NCI-H187 (cell line): Measurements from ENCODE around the gene KRT7.

ENCODE experiments used
- DNase-seq, 2 experiments: peaks; one replicate each; lab custom pipeline; 2025; lab: John Stamatoyannopoulos, UW

Gene KRT7

DNA sequence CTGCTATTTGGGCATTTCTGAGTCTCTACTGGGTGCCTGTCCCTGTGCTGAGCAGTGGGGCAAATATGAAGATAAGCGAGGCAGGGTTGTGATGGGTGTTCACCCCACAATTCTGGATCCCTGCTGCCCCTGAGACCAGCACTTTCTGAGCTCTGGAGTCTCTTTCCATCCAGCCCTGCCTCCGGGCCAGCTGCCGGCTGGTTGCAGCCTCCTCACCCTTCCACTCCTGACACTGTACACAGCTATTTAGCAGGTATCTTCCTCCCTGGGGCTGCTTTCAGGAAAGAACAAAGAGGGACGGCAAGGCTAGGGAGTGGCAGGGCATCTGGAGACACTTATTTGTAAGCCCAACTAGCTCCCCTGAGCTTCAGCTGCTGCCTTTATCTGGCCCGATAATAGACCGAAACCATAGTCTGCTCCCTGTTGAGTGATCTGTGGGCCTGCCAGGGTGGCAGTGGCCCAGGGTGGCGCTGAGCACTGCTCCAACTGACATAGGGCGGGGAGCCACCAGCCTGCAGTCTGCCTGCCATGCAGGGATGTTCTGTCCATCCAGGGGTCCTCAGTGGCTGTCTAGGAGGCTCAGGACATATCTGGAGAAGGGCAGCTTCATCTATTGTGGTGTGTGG, 33.6 kb upstream of the KRT7 start:
- DNase-seq: no peak

DNA sequence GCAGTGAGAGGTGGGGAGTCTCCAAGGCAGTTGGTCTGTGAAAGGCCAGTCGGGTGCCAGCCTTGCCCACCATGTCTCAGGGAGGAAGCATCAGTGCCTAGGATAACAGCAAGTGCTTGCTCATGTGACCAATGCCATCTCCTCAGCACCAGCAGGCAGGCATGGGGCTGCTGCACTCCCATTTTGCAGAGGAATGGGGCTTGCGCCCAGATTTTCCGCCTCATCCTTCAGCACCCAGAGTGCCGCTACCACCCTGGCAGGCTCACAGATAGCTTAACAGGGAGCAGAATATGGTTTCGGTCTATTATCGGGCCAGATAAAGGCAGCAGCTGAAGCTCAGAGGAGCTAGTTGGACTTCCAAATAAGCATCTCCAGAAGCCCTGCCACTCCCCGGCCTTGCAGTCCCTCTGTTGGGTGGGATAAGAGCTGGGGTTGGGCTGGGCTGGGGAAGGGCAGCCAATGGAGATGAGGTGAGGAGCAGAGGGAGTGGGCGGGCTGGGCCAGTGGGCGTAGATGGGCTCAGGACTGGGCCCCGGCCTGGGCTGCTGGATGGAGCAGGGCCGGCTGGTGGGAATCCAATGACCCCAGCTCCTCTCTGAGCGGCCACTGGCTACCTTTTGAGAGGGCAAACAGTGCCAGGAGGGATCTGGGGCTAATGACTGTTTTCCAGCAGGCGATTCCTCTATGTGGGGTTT, 32.8 kb upstream of the KRT7 start:
- no peak for DNase-seq

DNA sequence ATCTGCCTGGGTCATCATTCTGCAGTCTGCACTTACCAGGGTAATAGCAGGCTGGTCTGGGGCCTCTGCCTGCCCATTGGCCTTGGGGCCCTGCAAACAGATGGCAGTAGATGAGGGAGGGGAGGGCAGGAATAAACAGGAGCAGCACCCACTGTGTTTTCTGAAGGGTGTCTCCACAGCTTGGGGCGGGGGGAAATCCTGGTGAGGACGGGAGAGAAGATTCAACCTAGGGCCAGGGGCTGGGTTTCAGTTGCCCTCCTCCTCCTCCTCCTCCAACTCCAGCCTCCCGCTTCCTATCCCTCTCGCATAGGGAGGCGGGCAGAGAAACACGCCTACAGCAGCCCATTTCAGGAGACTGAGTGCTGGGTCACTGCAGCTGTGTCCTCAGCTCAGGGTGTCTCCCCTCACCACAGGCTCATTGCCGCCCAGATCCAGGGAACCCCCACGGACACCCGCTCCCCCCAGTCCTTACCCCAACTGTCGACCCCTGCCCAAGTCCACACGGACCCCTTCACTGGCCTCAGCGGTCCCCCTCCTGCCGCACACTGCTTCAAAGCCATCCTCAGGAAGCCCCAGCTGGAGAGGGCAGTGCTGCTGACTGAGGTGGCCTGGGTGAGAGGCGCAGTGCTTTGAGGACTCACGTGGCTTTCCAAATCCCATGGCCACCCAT, 32.1 kb upstream of the KRT7 start:
- no peak for DNase-seq

DNA sequence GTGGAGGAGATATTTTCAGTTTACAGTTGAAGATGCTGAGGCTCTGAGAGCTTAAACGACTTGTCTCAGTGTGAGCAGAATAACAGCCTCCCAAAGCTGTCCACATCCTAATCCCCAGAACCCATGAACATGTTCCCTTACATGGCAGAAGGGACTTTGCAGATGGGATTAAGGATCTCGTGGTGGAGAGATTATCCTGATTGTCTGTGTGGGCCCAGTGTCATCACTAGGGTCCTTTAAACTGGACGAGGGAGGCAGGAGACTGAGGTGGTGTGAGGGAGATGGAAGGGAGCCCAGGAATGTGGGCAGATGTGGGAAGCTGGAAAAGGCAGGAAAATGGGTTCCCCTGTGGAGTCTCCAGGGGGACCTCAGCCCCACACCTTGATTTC, 31.6 kb upstream of the KRT7 start:
- no peak for DNase-seq

DNA sequence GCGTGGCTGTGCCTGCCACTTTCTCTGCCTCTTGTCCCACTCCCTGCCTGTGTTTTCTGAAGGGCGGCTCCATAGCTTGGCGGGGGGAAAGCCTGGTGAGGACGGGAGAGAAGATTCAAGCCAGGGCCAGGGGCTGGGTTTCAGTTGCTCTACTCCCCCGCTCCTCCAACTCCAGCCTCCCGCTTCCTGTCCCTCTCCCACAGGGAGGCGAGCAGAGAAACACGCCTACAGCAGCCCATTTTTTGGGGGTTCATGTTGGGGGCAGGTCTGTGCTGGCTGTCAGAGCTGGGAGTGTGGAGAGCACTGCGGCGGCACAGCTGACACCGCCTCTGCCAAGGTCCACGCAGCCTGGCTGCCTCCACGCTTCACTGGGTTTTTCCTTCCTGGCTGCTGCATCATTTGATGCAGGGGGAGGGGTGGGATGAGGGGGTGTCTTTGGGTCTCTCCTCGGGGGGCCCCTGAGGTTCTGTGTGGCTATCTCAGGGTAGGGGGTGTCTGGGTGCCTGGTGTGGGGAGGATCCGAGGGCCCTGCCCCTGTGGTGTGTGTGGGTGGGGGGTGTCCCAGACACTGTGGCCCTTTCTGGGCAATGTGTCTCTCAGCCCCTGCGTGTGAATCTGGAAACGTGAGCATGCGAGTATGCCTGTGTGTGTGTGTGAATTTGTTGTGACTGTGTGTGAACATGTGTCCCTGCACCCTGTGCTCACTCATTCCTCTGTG, 30.5 kb upstream of the KRT7 start:
- DNase-seq: peak in 1 of 2 experiments; percentile 22

DNA sequence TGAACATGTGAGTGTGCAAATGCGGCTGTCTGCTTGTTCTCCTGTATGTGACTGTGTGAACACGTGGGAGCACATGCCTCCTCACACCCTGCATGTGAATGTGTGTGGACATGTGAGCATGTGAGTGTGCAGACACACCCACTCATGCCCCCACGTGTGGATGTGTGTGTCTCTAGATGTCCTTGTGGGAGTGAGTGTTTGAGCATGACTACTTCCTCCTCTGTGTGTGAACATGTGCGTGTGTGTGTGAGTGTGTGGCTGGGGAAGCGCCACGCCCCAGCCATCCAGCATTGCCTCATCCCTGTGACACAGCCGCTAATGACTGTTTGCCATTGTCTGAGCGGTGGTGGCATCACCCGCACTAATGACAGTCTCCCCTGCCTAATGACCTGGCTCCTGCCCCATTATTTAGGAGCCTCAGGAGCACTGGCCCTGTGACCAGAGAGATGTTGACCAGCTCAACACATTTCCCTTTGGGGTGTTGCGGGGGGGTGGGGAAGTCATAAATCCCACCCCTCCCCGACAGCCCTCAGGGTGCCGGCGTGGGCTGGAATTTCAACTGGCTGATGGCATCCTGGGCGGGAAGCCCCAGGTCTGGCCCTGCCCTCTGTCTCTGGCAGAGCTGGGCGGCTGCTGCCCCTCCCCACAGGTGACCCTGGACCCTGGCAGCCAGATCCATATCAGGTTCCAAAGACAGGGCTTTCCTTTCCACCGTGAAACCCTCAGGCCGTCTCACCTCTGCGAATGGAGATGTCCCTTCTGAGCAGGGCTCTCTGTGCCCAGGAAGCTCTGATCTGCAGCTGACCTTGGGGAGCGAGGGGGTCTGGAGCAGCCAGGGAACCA, 29.7 kb upstream of the KRT7 start:
- no peak for DNase-seq

DNA sequence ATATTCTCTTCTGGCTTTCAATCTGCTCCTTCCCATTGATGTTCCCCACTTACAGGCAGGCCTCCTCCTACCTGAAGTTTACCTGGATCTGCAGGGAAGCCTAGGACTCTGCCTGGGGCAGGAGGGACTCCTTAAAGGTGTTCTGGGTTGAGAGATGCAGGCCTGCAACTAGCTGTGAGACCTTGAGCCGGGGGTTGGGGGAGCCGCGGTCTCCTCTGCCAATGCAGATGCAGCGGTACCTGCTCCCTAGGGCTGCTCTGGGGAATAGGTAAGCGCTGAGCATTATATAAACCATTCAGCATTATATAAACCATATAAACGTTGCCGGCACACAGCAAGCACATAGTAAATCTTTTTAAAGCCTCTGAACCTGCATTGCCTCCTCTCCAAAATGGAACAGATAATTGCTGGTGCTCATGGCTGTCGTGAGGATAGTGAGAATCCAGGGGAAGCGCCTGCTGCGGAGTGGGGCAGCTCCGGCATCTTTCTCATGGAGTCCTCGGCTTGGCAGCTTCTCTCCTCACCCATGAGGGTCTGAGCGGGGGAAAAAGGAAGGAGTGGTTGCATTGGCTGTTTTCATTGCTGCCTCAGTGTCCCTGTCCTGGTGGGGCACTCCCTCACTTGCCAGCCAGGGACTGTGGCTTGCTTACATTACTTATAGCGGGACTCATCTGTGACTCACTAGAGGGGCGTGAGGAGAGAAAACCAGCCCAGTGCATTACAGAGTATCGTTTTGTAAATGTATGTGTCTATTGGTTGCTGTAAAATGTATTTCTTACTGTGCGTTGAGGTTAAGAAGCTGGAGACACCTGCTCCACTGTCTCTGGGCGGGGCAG, 28.7 kb upstream of the KRT7 start:
- no peak for DNase-seq

DNA sequence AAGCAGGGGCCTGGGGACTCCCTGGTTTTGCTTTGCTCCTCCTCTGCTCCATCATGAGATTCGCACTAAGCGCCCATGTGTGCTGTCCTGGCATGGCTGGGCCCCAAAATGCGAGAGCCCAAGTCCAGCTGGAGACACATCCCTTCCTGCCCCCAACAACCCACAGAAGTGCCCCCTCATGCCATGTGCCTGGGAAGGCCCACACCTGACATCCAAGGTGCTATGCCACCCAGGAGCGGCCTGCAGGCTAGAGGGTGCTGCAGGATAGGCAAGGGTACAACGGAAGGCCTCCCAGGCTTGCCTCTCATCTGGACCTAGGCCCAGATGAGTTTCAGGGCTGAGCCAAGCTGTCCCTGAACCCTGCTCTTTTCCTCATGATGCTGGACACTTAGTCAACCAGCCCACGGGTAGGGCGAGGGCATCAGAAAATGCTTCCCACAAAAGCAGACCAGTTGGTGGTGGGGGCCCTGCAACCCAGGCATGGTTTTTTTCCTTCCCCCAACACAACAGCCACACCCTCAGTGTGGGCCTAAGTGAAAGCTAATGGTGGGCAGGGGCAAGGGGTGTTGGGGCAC, 28.0 kb upstream of the KRT7 start:
- no peak for DNase-seq

DNA sequence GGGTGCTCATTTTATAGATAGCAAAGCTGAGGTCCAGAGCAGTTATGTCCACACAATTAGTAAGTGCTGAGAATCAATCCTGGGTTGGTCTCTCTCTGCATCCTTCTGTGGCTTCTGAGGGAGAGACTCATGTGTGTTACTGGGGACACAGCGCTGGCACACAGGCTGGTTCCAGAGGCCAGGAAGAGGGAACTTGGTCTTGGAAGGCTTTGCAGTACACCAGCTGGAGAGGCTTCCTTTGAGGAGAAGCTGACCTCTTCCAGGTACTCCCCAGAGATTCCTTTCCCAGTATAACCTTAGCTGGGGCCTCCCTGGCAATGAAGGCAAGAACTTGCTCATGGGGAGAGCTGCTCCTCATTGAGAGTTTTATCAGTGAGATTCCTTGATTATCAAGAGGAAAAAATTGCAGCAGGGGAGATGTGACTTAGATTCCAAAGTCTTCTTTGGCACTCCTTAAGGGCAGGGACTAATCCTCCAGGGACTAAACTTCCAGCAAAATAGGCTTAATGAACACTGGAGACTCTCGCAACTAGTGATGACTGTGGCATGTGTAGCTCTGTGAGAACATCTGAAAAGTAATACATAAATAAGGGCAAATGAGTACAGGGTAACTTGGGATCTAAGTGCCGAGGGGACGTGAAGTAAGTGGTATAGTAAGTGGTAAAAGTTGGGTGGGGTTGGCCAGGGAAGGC, 27.3 kb upstream of the KRT7 start:
- DNase-seq: no peak

DNA sequence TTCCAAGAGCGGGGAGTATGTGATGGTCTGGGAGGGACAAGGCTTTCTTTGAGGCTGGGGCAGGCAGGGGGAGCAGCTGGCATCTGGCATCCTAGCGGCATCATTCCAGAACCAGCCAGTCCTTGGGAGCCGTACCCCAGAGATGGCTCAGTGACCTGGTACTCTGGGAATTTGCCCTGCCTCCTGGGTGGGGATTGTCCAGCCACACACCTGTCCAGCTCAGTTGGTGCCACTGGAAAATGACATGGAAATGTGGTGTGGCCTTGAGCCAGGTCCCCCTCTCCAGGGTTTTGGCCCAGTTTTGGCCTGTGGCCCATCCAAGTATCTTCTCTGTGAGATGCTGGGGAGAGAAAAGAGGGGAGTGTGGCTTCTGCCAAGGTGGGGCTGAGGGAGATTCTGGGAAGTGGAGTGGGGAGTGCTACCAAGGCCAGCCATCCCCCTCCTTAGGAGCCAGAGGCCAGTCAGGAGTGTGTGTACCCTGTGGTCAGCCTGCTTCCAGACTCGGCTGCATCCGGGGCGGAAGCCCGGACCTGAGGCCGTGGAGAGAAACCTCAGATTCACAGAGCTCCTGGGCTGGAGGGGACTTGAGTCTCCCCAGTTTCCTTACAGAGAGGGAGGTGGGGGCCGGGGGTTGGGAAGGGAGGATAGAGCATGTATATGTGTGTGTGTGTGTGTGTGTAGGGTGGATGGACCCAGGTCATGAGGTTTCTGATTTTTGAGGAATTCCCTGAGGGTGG, 26.6 kb upstream of the KRT7 start:
- no peak for DNase-seq

DNA sequence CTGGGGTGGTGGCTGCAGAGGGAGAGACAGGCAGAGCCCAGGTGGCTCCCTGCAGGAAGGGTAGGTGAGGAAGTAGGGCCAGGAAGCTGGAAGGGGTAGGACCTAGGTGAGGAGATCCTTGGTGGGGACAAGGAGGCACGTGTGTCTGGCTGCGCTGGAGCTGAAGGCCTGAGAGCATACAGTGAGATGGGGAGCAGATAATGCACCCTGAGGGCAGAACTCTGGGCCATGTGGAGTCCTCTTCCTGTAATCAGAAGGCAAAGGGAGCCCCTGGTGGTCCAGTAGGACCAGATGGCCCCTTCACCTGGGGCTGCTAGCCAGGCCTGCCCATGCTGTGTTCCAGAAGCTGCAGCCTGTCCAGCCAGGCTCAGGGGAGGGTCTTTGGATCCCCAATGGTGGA, 25.9 kb upstream of the KRT7 start:
- no peak for DNase-seq

DNA sequence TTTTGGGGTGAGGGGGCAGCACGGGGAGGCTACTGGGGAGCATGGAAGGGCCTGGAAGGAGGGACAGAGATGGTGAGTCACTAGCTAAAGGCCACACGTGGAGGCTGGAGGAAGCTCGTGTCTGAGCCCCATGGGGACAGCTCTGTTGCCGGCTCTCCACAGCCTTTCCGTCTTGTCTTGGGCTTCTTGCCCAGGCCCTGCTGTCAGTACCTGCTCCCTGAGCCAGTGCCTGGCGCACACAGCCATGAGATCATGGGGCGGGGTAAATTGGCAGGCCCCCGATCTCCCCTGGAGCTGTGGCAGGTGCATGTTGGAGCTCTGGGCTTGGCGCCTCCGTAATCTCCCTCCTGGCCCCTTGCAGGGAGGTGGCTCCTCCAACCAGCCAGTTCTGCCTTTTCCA, 25.1 kb upstream of the KRT7 start:
- no peak for DNase-seq

DNA sequence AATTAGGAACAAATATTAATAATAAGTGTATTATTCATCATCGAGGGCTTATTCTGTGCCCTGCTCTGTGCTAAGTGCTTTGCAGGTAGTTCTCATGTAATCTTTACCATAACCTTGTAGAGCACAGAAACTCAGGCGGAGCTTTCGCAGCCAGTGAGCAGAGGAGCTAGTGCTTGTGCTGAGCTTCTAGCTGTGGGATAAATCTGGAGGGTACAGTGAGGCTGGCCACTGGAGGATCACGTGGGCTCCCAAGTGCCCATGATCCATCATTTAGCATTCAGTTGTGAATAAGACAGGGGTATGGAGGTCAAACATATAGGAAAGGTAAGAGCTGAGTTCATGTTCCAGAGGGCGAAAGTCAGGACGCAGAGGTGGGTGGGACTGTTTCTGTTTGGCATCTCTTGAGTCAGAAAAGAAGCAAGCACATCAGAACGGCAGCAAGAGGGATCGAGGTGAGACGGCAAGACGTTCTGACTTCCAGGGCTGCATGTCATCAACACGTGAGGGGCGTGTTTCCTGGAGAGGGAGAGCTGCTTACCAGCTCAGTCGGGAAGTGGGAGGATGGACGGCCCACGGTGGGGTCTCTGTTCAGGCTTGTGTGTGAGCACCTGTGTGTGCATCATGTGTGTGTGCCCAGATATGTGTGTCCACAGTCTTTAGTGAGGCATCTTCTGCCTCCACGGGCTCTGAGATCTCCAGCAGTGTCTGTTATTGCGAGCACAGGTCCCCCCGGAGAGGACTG, 24.4 kb upstream of the KRT7 start:
- DNase-seq: no peak

DNA sequence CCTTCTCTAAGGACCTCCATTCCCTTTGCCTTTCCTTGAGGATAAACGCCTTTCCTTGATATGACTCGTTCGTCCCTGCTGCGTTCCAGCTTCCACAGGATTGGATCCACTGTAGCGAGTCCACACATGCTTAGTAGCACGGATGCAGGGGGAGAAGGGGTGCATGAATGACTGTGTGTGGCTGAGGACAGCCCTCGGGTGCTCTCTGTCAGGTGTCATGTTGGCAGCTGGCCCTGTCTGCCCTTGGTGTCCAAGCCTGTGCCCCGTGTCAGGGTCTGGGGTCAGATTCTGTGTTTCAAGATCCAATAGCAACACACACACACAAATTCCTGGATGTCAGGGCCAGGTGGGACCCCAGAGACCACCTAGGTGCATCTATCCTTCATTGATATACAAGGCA, 23.7 kb upstream of the KRT7 start:
- DNase-seq: no peak

DNA sequence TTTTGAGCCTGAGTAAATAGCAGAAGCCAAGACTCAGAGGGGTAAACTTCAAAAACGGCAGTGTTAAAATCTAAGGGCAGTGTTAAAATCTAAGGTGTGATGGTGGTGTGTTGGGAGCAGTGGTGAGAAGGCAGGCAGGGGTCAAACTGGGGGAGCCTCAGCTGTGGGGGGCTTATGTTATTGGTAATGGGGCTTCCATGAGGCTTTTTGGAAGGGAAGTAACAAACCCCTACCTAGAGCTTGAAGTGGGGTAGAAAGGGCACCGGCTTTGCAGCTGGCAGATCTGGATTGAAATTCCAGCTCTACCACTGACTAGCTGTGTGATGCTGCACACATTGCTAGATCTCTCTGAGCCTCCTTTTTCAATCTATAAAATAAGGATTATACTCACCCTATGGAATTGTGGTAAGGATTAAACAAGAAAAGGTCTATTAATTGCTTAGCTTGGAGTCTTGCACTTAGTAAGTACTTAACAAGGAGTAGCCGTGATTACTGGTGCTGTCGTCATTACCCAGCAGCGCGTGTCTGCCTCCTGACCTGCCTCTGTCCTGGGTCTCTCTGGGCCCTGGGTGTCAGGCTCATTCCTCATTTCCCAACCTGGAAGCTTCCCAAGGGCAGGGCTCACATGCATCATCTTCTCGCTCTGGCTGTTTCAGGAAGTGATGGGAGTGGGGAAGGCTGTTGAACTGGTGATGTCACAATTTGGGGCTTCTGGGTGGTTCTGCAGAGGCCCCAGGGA, 22.7 kb upstream of the KRT7 start:
- no peak for DNase-seq

DNA sequence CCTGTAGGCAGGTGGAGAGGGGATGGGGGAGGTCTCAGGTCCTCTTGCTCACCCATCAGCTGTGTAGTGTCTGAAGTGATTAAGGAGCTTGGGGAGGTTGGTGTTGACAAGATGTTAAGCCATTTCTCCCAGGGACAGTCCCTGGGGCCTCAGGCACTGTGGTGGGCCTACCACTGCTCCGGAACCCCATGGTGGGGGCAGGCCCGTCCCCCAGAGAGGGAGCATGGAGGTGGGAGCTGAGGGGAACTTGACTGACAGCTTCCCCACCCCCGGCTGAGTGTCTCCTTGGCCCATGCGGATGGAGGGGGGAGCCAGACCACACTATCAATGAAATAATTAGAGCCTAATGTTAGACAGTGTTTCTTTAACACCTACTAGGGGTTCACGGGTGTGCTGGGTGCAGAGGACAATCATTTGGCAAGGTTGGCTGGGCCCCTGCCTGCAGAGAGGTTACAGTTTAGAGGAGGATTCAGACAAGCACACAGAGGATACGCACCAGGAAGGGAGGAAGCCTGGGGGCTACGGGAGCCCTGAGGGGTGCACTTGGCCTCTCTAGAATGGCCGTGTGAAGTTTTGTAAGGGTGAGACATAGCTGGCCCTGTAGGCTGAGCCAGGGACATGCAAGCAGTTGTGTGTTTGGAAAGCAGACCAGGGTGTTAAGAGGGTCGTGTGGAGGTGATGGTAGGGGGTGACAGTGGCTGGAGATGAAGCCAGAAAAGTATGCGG, 22.0 kb upstream of the KRT7 start:
- DNase-seq: no peak
